IMR-90 (cell line): ENCODE measurements around the gene DGKD. TPM values are rescaled to one million over a fixed set of nuclear protein-coding genes. Genes with fewer than 3 reads are reported as not detected.

Experiments used
- ATAC-seq: fragments of 200-7000 bp; cut with Tn5 transposase; 2 replicates; pipeline ENCODE4 v1.9.1; 2020; ENCODE audit warnings: low read depth, mild to moderate bottlenecking, moderate library complexity
- BruUV-seq: library from RNA; stranded (reverse); fragments of 400-500 nt; replicated peaks from 2 replicates; lab custom pipeline; 2021; lab: Mats Ljungman, UMichigan
- CTCF ChIA-PET: fragments of 300-600 bp; formaldehyde crosslinking; extraction: SDS; loops from one replicate; lab custom pipeline; 2021; ENCODE audit warnings: antibody characterized with exemption; lab: Yijun Ruan, JAX
- POLR2A ChIA-PET: fragments of 300-600 bp; sonication (Branson Sonifier 250); formaldehyde crosslinking; loops from one replicate; lab custom pipeline; 2022; ENCODE audit warnings: antibody characterized with exemption; ENCODE audit not compliant: unreplicated experiment; lab: Charles Lee
- DNase-seq: peaks from one replicate; pipeline ENCODE4 v3.0.0; 2013
- H2AFZ ChIP-seq: replicated peaks from 2 replicates; pipeline ENCODE3; 2013; ENCODE audit warnings: low read length, mild to moderate bottlenecking; ENCODE audit not compliant: poor library complexity
- H2AK5ac ChIP-seq: 2 replicates; pipeline ENCODE4 v1.6.1; 2013; ENCODE audit warnings: low read depth, low read length, inconsistent platforms
- H2AK9ac ChIP-seq: replicated peaks from 2 replicates; pipeline ENCODE3; 2013; ENCODE audit warnings: mild to moderate bottlenecking, low read depth, low read length, moderate library complexity; ENCODE audit not compliant: poor library complexity
- H2BK120ac ChIP-seq: 2 replicates; pipeline ENCODE4 v1.6.1; 2013; ENCODE audit warnings: low read depth, low read length, inconsistent platforms
- H2BK15ac ChIP-seq: 3 replicates; pipeline ENCODE4 v1.6.1; 2013; ENCODE audit warnings: low read depth, low read length, inconsistent platforms
- H2BK20ac ChIP-seq: 2 replicates; pipeline ENCODE4 v1.6.1; 2013; ENCODE audit warnings: low read depth, mild to moderate bottlenecking, inconsistent platforms, low read length, moderate library complexity
- H2BK5ac ChIP-seq: 2 replicates; pipeline ENCODE4 v1.6.1; 2013; ENCODE audit warnings: mild to moderate bottlenecking, low read depth, low read length, inconsistent platforms; ENCODE audit not compliant: poor library complexity, severe bottlenecking
- H3K14ac ChIP-seq: replicated peaks from 2 replicates; pipeline ENCODE4 v1.6.1; 2013; ENCODE audit warnings: low read depth, low read length, inconsistent platforms
- H3K18ac ChIP-seq: 2 replicates; pipeline ENCODE4 v1.6.1; 2013; ENCODE audit warnings: low read depth, low read length, control low read depth
- H3K23ac ChIP-seq: 2 replicates; pipeline ENCODE4 v1.6.1; 2013; ENCODE audit warnings: low read depth, low read length, inconsistent platforms
- H3K27ac ChIP-seq: 2 replicates; pipeline ENCODE4 v1.5.1; 2013; ENCODE audit warnings: mild to moderate bottlenecking, control low read depth, low read length; ENCODE audit not compliant: insufficient read depth
- H3K27me3 ChIP-seq: 2 replicates; pipeline ENCODE4 v1.6.1; 2013; ENCODE audit warnings: low read length; ENCODE audit not compliant: control insufficient read depth, insufficient read depth
- H3K36me3 ChIP-seq: 2 replicates; pipeline ENCODE4 v1.6.1; 2013; ENCODE audit warnings: low read length, mixed read lengths; ENCODE audit not compliant: control insufficient read depth, insufficient read depth
- H3K4ac ChIP-seq: 2 replicates; pipeline ENCODE4 v1.6.1; 2013; ENCODE audit warnings: low read depth, low read length, inconsistent platforms
- H3K4me1 ChIP-seq: 2 replicates; pipeline ENCODE4 v1.6.1; 2013; ENCODE audit warnings: low read length, mixed read lengths; ENCODE audit not compliant: control insufficient read depth, insufficient read depth
- H3K4me2 ChIP-seq: 2 replicates; pipeline ENCODE4 v1.6.1; 2013; ENCODE audit warnings: low read depth, mild to moderate bottlenecking, control low read depth, low read length, moderate library complexity
- H3K4me3 ChIP-seq: 2 replicates; pipeline ENCODE4 v1.5.1; 2013; ENCODE audit warnings: low read depth, mild to moderate bottlenecking, control low read depth, low read length, moderate library complexity; ENCODE audit not compliant: insufficient read depth
- H3K56ac ChIP-seq: 2 replicates; pipeline ENCODE4 v1.6.1; 2013; ENCODE audit warnings: low read length, inconsistent platforms; ENCODE audit not compliant: insufficient read depth; ENCODE audit errors: extremely low read depth
- H3K79me1 ChIP-seq, 2 experiments: 2 replicates each; pipeline ENCODE4 v1.6.1; 2013; ENCODE audit warnings: low read length in 2 of 2, inconsistent platforms in 1 of 2, low read depth in 1 of 2
- H3K9ac ChIP-seq: 2 replicates; pipeline ENCODE4 v1.6.1; 2013; ENCODE audit warnings: low read depth, low read length, control low read depth
- H3K9me1 ChIP-seq: 2 replicates; pipeline ENCODE4 v1.6.1; 2013; ENCODE audit warnings: low read length, inconsistent platforms; ENCODE audit not compliant: insufficient read depth
- H3K9me3 ChIP-seq: 2 replicates; pipeline ENCODE4 v1.6.1; 2013; ENCODE audit warnings: low read length; ENCODE audit not compliant: control insufficient read depth, insufficient read depth
- H4K20me1 ChIP-seq: 2 replicates; pipeline ENCODE4 v1.6.1; 2013; ENCODE audit warnings: low read length, inconsistent platforms; ENCODE audit not compliant: insufficient read depth
- H4K5ac ChIP-seq: 2 replicates; pipeline ENCODE4 v1.6.1; 2013; ENCODE audit warnings: mild to moderate bottlenecking, low read depth, low read length, control low read depth
- H4K8ac ChIP-seq, 2 experiments: 2 replicates each; pipeline ENCODE4 v1.6.1; 2013; ENCODE audit warnings: low read depth in 2 of 2, low read length in 2 of 2, control low read depth in 1 of 2, inconsistent platforms in 1 of 2
- H4K91ac ChIP-seq: 2 replicates; pipeline ENCODE4 v1.6.1; 2013; ENCODE audit warnings: low read depth, low read length, inconsistent platforms; ENCODE audit not compliant: insufficient read depth
- WGBS, 2 experiments: methylation state at CpG; one replicate each; pipeline versions ENCODE4 v1.1.5 to v1.1.7; 2013; ENCODE audit warnings: missing lambda C conversion rate in 2 of 2; ENCODE audit not compliant: insufficient read length in 1 of 2; ENCODE audit errors: extremely low coverage in 2 of 2; 5-methylcytosine and 5-hydroxymethylcytosine counted together
- dilution Hi-C: fragments of 300-500 bp; cut with HindIII; formaldehyde crosslinking; loops from one replicate; pipeline ENCODE4 v1.14.3; 2018; ENCODE audit warnings: low sequenced_read_pairs; ENCODE audit not compliant: unreplicated experiment
- in situ Hi-C: fragments of 300-500 bp; cut with MboI; formaldehyde crosslinking; loops from 3 replicates; pipeline ENCODE4 v1.14.3; 2019; ENCODE audit warnings: low sequenced_read_pairs, inconsistent platforms, mixed read lengths
- intact Hi-C: fragments of 100-400 bp; cut with micrococcal nuclease; formaldehyde crosslinking; loops from 2 replicates; pipeline ENCODE4 v1.10.0; 2022
- polyA plus RNA-seq, 3 experiments: library from polyadenylated mRNA; depleted of rRNA; stranded (reverse); fragments of >200 nt; gene quantifications; 2 replicates each; pipeline ENCODE4 v1.2.3, GENCODE V29; 2012; ENCODE audit warnings: low replicate concordance in 1 of 3
- total RNA-seq: library from RNA; depleted of rRNA; stranded (reverse); fragments of >200 nt; gene quantifications from 2 replicates; pipeline ENCODE4 v1.2.3, GENCODE V29; 2012
- TF ChIP-seq, protein P1 (sequence below): fragments of 150-350 bp; IDR thresholded peaks from 2 replicates; pipeline ENCODE4 v1.6.1; 2016; ENCODE audit warnings: low read depth, mild to moderate bottlenecking, low read length, moderate library complexity, borderline replicate concordance

The DGKD gene
- total and polyA plus RNA-seq, 2 of the 4 experiments (the other 2 are of a cell fraction), result 6.5 to 10.1 TPM

DNA sequence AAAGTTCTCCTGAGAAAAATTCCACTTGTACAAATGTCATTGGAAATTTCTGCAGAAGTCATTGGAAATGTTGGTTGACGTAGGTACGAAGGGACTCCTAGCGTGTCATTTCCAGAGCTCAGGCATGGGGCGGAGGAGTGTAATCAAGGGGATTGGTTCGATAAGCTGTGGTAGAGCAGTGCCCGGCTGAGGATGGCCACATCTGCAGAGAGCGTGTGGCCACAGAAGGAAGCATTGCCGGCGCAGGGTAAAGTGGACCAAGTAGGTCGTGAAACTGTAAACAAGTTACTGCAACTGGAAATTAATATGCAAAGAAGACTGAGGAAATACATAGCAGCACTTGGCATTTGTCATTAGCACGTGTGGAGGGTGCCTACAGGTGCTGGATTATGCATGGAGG is 101.8 kb downstream of the DGKD start:
- no peak overlapping the region for H4K8ac ChIP-seq
- H3K23ac ChIP-seq, result no peak overlapping the region
- H3K9ac ChIP-seq, result no peak overlapping the region
- H2BK15ac ChIP-seq, result no peak overlapping the region
- no peaks in the 10 kb centered on the region for H4K20me1 ChIP-seq
- no peak overlapping the region for H3K4ac ChIP-seq
- H2AK9ac ChIP-seq, result no peak overlapping the region
- H2AFZ ChIP-seq, result no peak overlapping the region
- ChIA-PET CTCF (interaction anchor here (1.4 kb wide), 1 partner anchor 13 kb away, joined by 3 read pairs; no protein-coding TSS in a partner anchor), POLR2A (no interaction called here)
- no peak overlapping the region for H3K4me2 ChIP-seq
- BruUV-seq, result no TSS peak
- H2BK20ac ChIP-seq, result no peak overlapping the region
- dilution Hi-C loops (no loop called here), intact Hi-C loops (no loop called here), in situ Hi-C loops (loop anchor here (25.0 kb wide), 1 partner anchor 381 kb away; no protein-coding TSS in a partner anchor)
- H3K4me3 ChIP-seq, result no peak overlapping the region
- no peaks in the 10 kb centered on the region for H3K4me1 ChIP-seq
- H4K5ac ChIP-seq, result no peak overlapping the region
- DNase-seq (no peak), ATAC-seq (no peak)
- H3K27ac ChIP-seq, result no peak overlapping the region
- H2BK120ac ChIP-seq, result no peak overlapping the region
- no peak overlapping the region for H3K56ac ChIP-seq
- TF ChIP-seq, protein P1, sequence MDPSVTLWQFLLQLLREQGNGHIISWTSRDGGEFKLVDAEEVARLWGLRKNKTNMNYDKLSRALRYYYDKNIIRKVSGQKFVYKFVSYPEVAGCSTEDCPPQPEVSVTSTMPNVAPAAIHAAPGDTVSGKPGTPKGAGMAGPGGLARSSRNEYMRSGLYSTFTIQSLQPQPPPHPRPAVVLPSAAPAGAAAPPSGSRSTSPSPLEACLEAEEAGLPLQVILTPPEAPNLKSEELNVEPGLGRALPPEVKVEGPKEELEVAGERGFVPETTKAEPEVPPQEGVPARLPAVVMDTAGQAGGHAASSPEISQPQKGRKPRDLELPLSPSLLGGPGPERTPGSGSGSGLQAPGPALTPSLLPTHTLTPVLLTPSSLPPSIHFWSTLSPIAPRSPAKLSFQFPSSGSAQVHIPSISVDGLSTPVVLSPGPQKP, result no peak
- H3K14ac ChIP-seq, result no peak overlapping the region
- H3K79me1 ChIP-seq, result no peaks in the 10 kb centered on the region
- no peak overlapping the region for H3K18ac ChIP-seq
- H3K9me3 ChIP-seq, result no peaks in the 10 kb centered on the region
- H3K9me1 ChIP-seq, result peaks cover 4% of the 10 kb centered on the region; the same call in 1 of the 2 replicates
- no peak overlapping the region for H2BK5ac ChIP-seq
- peaks cover 47% of the 10 kb centered on the region for H3K36me3 ChIP-seq
- no peaks in the 10 kb centered on the region for H3K27me3 ChIP-seq
- H2AK5ac ChIP-seq, result no peak overlapping the region
- 97% methylated on average over 8 of the region's 11 CpGs; no CpG with 5 or more reads in 1 of the 2 experiments for WGBS, 2 experiments
- H4K91ac ChIP-seq, result no peak overlapping the region
